H9 (cell line): Measurements from ENCODE around the gene DCTN5. TPM values are rescaled to one million over a fixed set of nuclear protein-coding genes. Genes with fewer than 3 reads are reported as not detected.

Source experiments
- DNase-seq: peaks from one replicate; pipeline ENCODE4 v3.0.0-alpha.2; 2017
- H2AFZ ChIP-seq: one replicate; pipeline ENCODE4 v1.6.1; 2013; ENCODE audit warnings: mild to moderate bottlenecking, low read length, control low read depth, moderate library complexity
- H2AK5ac ChIP-seq: 2 replicates; pipeline ENCODE4 v1.6.1; 2013; ENCODE audit warnings: low read length, control low read depth, mixed read lengths; ENCODE audit not compliant: insufficient read length
- H2BK120ac ChIP-seq: one replicate; pipeline ENCODE4 v1.6.1; 2013; ENCODE audit warnings: low read depth, mild to moderate bottlenecking, low read length, control low read depth, inconsistent platforms; ENCODE audit not compliant: poor library complexity, severe bottlenecking
- H2BK12ac ChIP-seq: 2 replicates; pipeline ENCODE4 v1.6.1; 2013; ENCODE audit warnings: low read length, control low read depth, mixed read lengths, low read depth; ENCODE audit not compliant: insufficient read length
- H2BK15ac ChIP-seq: 2 replicates; pipeline ENCODE4 v1.6.1; 2013; ENCODE audit warnings: low read depth, low read length, control low read depth
- H2BK20ac ChIP-seq: one replicate; pipeline ENCODE4 v1.6.1; 2013; ENCODE audit warnings: low read depth, mild to moderate bottlenecking, low read length, control low read depth, inconsistent platforms; ENCODE audit not compliant: poor library complexity, severe bottlenecking
- H2BK5ac ChIP-seq: 2 replicates; pipeline ENCODE4 v1.6.1; 2013; ENCODE audit warnings: low read length, control low read depth, mixed read lengths; ENCODE audit not compliant: insufficient read length
- H3K14ac ChIP-seq: 2 replicates; pipeline ENCODE4 v1.6.1; 2013; ENCODE audit warnings: low read length, control low read depth; ENCODE audit not compliant: insufficient read depth
- H3K18ac ChIP-seq: 2 replicates; pipeline ENCODE4 v1.6.1; 2013; ENCODE audit warnings: low read depth, mild to moderate bottlenecking, mixed read lengths, low read length, control low read depth; ENCODE audit not compliant: insufficient read length
- H3K23ac ChIP-seq: 2 replicates; pipeline ENCODE4 v1.6.1; 2013; ENCODE audit warnings: low read length, control low read depth, mixed read lengths, low read depth; ENCODE audit not compliant: insufficient read length
- H3K23me2 ChIP-seq: 2 replicates; pipeline ENCODE4 v1.6.1; 2013; ENCODE audit warnings: low read depth, mild to moderate bottlenecking, mixed read lengths, low read length, control low read depth; ENCODE audit not compliant: insufficient read length, poor library complexity, severe bottlenecking
- H3K27ac ChIP-seq: 2 replicates; pipeline ENCODE4 v1.5.1; 2013; ENCODE audit warnings: low read length, control low read depth, mixed read lengths, low read depth; ENCODE audit not compliant: insufficient read length
- H3K27me3 ChIP-seq: 2 replicates; pipeline ENCODE4 v1.6.1; 2013; ENCODE audit warnings: low read length, control low read depth, inconsistent platforms; ENCODE audit not compliant: insufficient read depth
- H3K4ac ChIP-seq: 2 replicates; pipeline ENCODE4 v1.6.1; 2013; ENCODE audit warnings: low read depth, mild to moderate bottlenecking, control low read depth, inconsistent platforms, low read length, moderate library complexity
- H3K4me1 ChIP-seq: 2 replicates; pipeline ENCODE4 v1.6.1; 2013; ENCODE audit warnings: low read length, control low read depth, inconsistent platforms; ENCODE audit not compliant: insufficient read depth
- H3K4me2 ChIP-seq: 2 replicates; pipeline ENCODE4 v1.6.1; 2013; ENCODE audit warnings: low read length, control low read depth, mixed read lengths; ENCODE audit not compliant: insufficient read length, insufficient read depth
- H3K56ac ChIP-seq: 2 replicates; pipeline ENCODE4 v1.6.1; 2013; ENCODE audit warnings: low read depth, mild to moderate bottlenecking, mixed read lengths, low read length, control low read depth; ENCODE audit not compliant: insufficient read length
- H3K79me1 ChIP-seq: 2 replicates; pipeline ENCODE4 v1.6.1; 2013; ENCODE audit warnings: low read depth, mild to moderate bottlenecking, moderate library complexity, low read length, control low read depth, inconsistent platforms; ENCODE audit not compliant: insufficient read depth, poor library complexity, severe bottlenecking
- H3K79me2 ChIP-seq: 2 replicates; pipeline ENCODE4 v1.6.1; 2013; ENCODE audit warnings: low read length, control low read depth, inconsistent platforms; ENCODE audit not compliant: insufficient read depth
- H3K9ac ChIP-seq: 2 replicates; pipeline ENCODE4 v1.6.1; 2013; ENCODE audit warnings: low read length, control low read depth, mixed read lengths; ENCODE audit not compliant: insufficient read length; ENCODE audit errors: extremely low read depth
- H3K9me3 ChIP-seq: one replicate; pipeline ENCODE4 v1.6.1; 2013; ENCODE audit warnings: low read depth, low read length, inconsistent platforms; ENCODE audit not compliant: control insufficient read depth
- H3T11ph ChIP-seq: one replicate; pipeline ENCODE4 v1.6.1; 2013; ENCODE audit warnings: mild to moderate bottlenecking, low read length, control low read depth, inconsistent platforms
- H4K20me1 ChIP-seq: one replicate; pipeline ENCODE4 v1.6.1; 2013; ENCODE audit not compliant: control insufficient read depth, insufficient read length, insufficient read depth
- H4K5ac ChIP-seq: 2 replicates; pipeline ENCODE4 v1.6.1; 2013; ENCODE audit warnings: low read depth, mild to moderate bottlenecking, mixed read lengths, low read length, control low read depth; ENCODE audit not compliant: insufficient read length
- H4K8ac ChIP-seq: replicated peaks from 2 replicates; pipeline ENCODE4 v1.6.1; 2013; ENCODE audit warnings: low read length, control low read depth, mixed read lengths, low read depth; ENCODE audit not compliant: insufficient read length
- H4K91ac ChIP-seq: 2 replicates; pipeline ENCODE4 v1.6.1; 2013; ENCODE audit warnings: low read depth, mild to moderate bottlenecking, moderate library complexity, mixed read lengths, low read length, control low read depth; ENCODE audit not compliant: insufficient read length
- H3K27ac Mint-ChIP-seq, 3 experiments: 2 replicates in 2 of 3; 3 replicates in 1 of 3; pipeline ENCODE4 v1.8.0; 2020 to 2021; ENCODE audit warnings: mixed read lengths in 3 of 3, mild to moderate bottlenecking in 1 of 3, moderate library complexity in 1 of 3
- H3K27me3 Mint-ChIP-seq: 2 replicates; pipeline ENCODE4 v1.8.0; 2021; ENCODE audit warnings: low read depth, mild to moderate bottlenecking, moderate library complexity, mixed read lengths
- H3K36me3 Mint-ChIP-seq, 3 experiments: 2 replicates in 2 of 3; 3 replicates in 1 of 3; pipeline ENCODE4 v1.8.0; 2020 to 2021; ENCODE audit warnings: low read depth in 3 of 3, mixed read lengths in 3 of 3; ENCODE audit not compliant: insufficient read depth in 1 of 3
- H3K4me1 Mint-ChIP-seq, 2 experiments: 2 replicates each; pipeline ENCODE4 v1.8.0; 2020; ENCODE audit warnings: mixed read lengths in 2 of 2
- H3K4me3 Mint-ChIP-seq, 2 experiments: 2 replicates in 1 of 2; 3 replicates in 1 of 2; pipeline ENCODE4 v1.8.0; 2020 to 2021; ENCODE audit warnings: mild to moderate bottlenecking in 2 of 2, mixed read lengths in 2 of 2, moderate library complexity in 1 of 2
- H3K9me3 Mint-ChIP-seq, 2 experiments: 2 replicates in 1 of 2; 3 replicates in 1 of 2; pipeline ENCODE4 v1.8.0; 2020; ENCODE audit warnings: mild to moderate bottlenecking in 2 of 2, mixed read lengths in 2 of 2, moderate library complexity in 1 of 2
- CTCF ChIP-seq: fragments of 200-600 bp; sonication (generic); conservative IDR thresholded peaks from 3 replicates; pipeline ENCODE4 v1.8.0; 2021; ENCODE audit warnings: antibody characterized with exemption, mild to moderate bottlenecking
- WGBS: extraction: QIAGEN DNeasy Blood & Tissue Kit; methylation state at CpG from one replicate; pipeline ENCODE4 v1.1.7; 2013; ENCODE audit warnings: missing lambda C conversion rate, low lambda C conversion rate, mixed read lengths; ENCODE audit not compliant: insufficient read length; ENCODE audit errors: extremely low coverage; 5-methylcytosine and 5-hydroxymethylcytosine counted together
- total RNA-seq: library from RNA; stranded (reverse); gene quantifications from 2 replicates; pipeline ENCODE4 v1.2.1, GENCODE V29; 2021

DCTN5 gene
- total RNA-seq, 1 experiment from 2014 or later: 114 TPM

GRCh38 chr16:23682181-23682580, 40.9 kb downstream of the DCTN5 start:
- H3K4me3 Mint-ChIP-seq: no peak overlapping the region; a peak in 1 of 5 replicates
- no peak overlapping the region for H3K23ac ChIP-seq
- TF ChIP-seq CTCF: no peak
- no peak overlapping the region for H2AFZ ChIP-seq
- peaks cover 18% of the 10 kb centered on the region for H3K79me1 ChIP-seq
- no peak overlapping the region for H2AK5ac ChIP-seq
- no peaks in the 10 kb centered on the region for H3K9me3 Mint-ChIP-seq
- no peaks in the 10 kb centered on the region for H3K9me3 ChIP-seq
- H2BK15ac ChIP-seq: no peak overlapping the region
- H2BK120ac ChIP-seq: no peak overlapping the region
- no peak overlapping the region for H4K8ac ChIP-seq
- H3K14ac ChIP-seq: no peak overlapping the region
- peaks cover 18 to 24% of the 10 kb centered on the region in 2 experiments for H3K4me1 Mint-ChIP-seq
- H3K79me2 ChIP-seq: peaks cover 23% of the 10 kb centered on the region; the same call in 1 of the 2 replicates
- whole genome bisulfite sequencing: no CpG with 5 or more reads among the region's 1 CpG
- no peak for DNase-seq
- H3K4me2 ChIP-seq: no peak overlapping the region
- H3K36me3 Mint-ChIP-seq: peaks cover 52 to 75% (median 69%) of the 10 kb centered on the region in 3 experiments
- no peak overlapping the region for H3K27ac ChIP-seq
- no peak overlapping the region for H2BK12ac ChIP-seq
- H2BK5ac ChIP-seq: no peak overlapping the region
- H4K20me1 ChIP-seq: no peaks in the 10 kb centered on the region
- no peak overlapping the region for H2BK20ac ChIP-seq
- H3K27me3 ChIP-seq: no peaks in the 10 kb centered on the region
- no peak overlapping the region for H4K91ac ChIP-seq
- no peaks in the 10 kb centered on the region; the same call in 1 of the 2 replicates for H3K27me3 Mint-ChIP-seq
- no peak overlapping the region for H3K9ac ChIP-seq
- no peak overlapping the region for H4K5ac ChIP-seq
- H3K56ac ChIP-seq: no peak overlapping the region
- no peak overlapping the region for H3K18ac ChIP-seq
- H3K23me2 ChIP-seq: peaks cover 12% of the 10 kb centered on the region
- H3K4ac ChIP-seq: no peak overlapping the region
- H3K27ac Mint-ChIP-seq: peak overlapping the region in 1 of 3 experiments; percentile 7; a peak in 1 of 7 replicates
- no peak overlapping the region for H3T11ph ChIP-seq
- H3K4me1 ChIP-seq: no peaks in the 10 kb centered on the region; the same call in 1 of the 2 replicates
